Endothelial cell (in vitro differentiated cells): ENCODE data around the gene USP37. TPM values are rescaled to one million over a fixed set of nuclear protein-coding genes. Genes with fewer than 3 reads are reported as not detected.

Experiments used
- DNase-seq: peaks from one replicate; pipeline ENCODE4 v3.0.0; 2021; ENCODE audit warnings: low spot score
- H3K27ac Mint-ChIP-seq: one replicate; pipeline ENCODE4 v1.8.0; 2021; ENCODE audit warnings: mixed read lengths, inconsistent platforms; ENCODE audit not compliant: unreplicated experiment
- H3K27me3 Mint-ChIP-seq: one replicate; pipeline ENCODE4 v1.8.0; 2021; ENCODE audit warnings: mild to moderate bottlenecking, moderate library complexity, mixed read lengths, inconsistent platforms; ENCODE audit not compliant: unreplicated experiment
- H3K36me3 Mint-ChIP-seq: one replicate; pipeline ENCODE4 v1.8.0; 2021; ENCODE audit warnings: mild to moderate bottlenecking, low read depth, mixed read lengths, inconsistent platforms; ENCODE audit not compliant: unreplicated experiment
- H3K4me1 Mint-ChIP-seq: one replicate; pipeline ENCODE4 v1.8.0; 2021; ENCODE audit warnings: mild to moderate bottlenecking, mixed read lengths, inconsistent platforms; ENCODE audit not compliant: unreplicated experiment
- H3K4me3 Mint-ChIP-seq: one replicate; pipeline ENCODE4 v1.8.0; 2021; ENCODE audit warnings: mild to moderate bottlenecking, mixed read lengths, inconsistent platforms; ENCODE audit not compliant: unreplicated experiment
- H3K9me3 Mint-ChIP-seq: one replicate; pipeline ENCODE4 v1.8.0; 2021; ENCODE audit warnings: mixed read lengths, inconsistent platforms; ENCODE audit not compliant: unreplicated experiment
- long read RNA-seq: library from polyadenylated mRNA; unstranded; transcript quantifications from one replicate; pipeline ENCODE4 v2.0.0, GENCODE V29; 2020; ENCODE audit not compliant: unreplicated experiment
- total RNA-seq: library from RNA; stranded (reverse); fragmentation: NEBNext Ultra II Directional; extraction: Animal tissue kit (Norgen Biotek cat#: 25700); gene quantifications from one replicate; pipeline ENCODE4 v1.2.1, GENCODE V29; 2021; ENCODE audit not compliant: unreplicated experiment
- TF ChIP-seq, protein P1 (sequence below): fragments of 200-600 bp; sonication (generic); IDR thresholded peaks from one replicate; pipeline ENCODE4 v1.5.0; 2021; ENCODE audit warnings: antibody characterized with exemption; ENCODE audit not compliant: unreplicated experiment

The USP37 gene
- total RNA-seq: 16.1 TPM
- long read RNA-seq, partial matches to known transcripts: 0 of 2 reads
- long read RNA-seq, other reads (novel, unspliced or antisense): 2 of 2 reads

DNA sequence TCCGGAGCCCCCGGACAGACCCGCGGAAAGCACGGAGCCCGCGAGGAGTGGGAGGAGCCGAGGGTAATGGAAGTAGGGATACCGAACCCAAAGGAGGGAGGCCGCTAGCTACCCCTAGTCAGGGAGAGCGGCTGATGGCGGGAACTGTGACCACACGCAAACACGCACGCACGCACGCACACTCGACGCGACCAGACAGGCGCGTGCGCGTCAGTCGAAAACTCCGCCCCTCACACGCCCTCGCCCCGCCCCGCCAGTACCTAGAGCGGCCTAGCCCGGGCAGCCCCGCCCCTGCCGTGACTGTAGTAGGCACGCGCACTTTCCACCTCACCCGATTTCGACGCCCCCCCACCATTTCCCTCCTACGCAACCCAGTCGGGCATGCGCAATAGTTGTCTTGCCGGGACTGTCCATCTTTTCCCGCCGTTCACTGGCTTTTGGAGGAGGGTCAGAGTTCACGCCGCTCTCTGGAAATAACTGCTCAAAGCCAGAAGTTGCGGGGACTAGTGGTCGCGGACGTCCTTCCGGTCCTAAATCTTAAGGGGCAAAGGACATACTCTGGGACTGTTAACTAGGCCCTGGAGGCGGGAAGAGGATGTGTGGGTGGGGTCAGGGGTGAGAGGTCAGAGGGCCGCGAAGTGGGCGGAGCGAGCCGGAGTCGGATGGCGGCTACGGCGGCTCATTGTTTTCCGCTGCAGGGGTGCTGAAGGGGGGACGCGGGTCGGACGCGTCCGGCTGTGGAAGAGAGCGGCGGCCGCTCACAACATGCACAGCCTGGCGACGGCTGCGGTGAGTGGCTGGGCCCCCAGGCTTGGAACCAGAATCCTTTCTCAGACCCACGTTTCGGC, at the start of gene USP37, which contains the start of gene CNOT9:
USP37 (minus strand) TSS at position 162 of the 848 bp plus-strand sequence. CDS start 9,698 bp downstream, outside the sequence.
CNOT9 (plus strand) TSS at position 650 of the 848 bp plus-strand sequence; CDS start at position 766, 116 bp downstream.
- H3K4me3 Mint-ChIP-seq: peak within 1 kb of the TSS; percentile 97
- peaks cover 11% of the 10 kb centered on the region for H3K27me3 Mint-ChIP-seq
- H3K4me1 Mint-ChIP-seq: peaks cover 27% of the 10 kb centered on the region
- peak within 1 kb of the TSS; percentile 97 for H3K27ac Mint-ChIP-seq
- TF ChIP-seq, protein P1, sequence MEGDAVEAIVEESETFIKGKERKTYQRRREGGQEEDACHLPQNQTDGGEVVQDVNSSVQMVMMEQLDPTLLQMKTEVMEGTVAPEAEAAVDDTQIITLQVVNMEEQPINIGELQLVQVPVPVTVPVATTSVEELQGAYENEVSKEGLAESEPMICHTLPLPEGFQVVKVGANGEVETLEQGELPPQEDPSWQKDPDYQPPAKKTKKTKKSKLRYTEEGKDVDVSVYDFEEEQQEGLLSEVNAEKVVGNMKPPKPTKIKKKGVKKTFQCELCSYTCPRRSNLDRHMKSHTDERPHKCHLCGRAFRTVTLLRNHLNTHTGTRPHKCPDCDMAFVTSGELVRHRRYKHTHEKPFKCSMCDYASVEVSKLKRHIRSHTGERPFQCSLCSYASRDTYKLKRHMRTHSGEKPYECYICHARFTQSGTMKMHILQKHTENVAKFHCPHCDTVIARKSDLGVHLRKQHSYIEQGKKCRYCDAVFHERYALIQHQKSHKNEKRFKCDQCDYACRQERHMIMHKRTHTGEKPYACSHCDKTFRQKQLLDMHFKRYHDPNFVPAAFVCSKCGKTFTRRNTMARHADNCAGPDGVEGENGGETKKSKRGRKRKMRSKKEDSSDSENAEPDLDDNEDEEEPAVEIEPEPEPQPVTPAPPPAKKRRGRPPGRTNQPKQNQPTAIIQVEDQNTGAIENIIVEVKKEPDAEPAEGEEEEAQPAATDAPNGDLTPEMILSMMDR: no peak
- peak; percentile 100 for DNase-seq
- peaks cover 19% of the 10 kb centered on the region for H3K36me3 Mint-ChIP-seq
- H3K9me3 Mint-ChIP-seq: no peaks in the 10 kb centered on the region

GRCh38 chr2:218615868-218616315, 47.7 kb upstream of the USP37 start:
- DNase-seq: no peak

GRCh38 chr2:218607436-218608115, 39.4 kb upstream of the USP37 start, which contains the start of gene PLCD4:
PLCD4 (plus strand) TSS chr2:218607899; CDS start chr2:218615740, 7,841 bp downstream.
- H3K4me1 Mint-ChIP-seq: peaks cover 36% of the 10 kb centered on the region
- DNase-seq: peak; percentile 37
- no peaks in the 10 kb centered on the region for H3K27me3 Mint-ChIP-seq
- H3K4me3 Mint-ChIP-seq: peak within 1 kb of the TSS; percentile 91
- TF ChIP-seq, protein P1: no peak
- peaks cover 11% of the 10 kb centered on the region for H3K36me3 Mint-ChIP-seq
- H3K27ac Mint-ChIP-seq: peak within 1 kb of the TSS; percentile 82
- H3K9me3 Mint-ChIP-seq: no peaks in the 10 kb centered on the region

More at GRCh38 chr2:218615868-218616315, 47.7 kb upstream of the USP37 start:
- H3K36me3 Mint-ChIP-seq: peaks cover 16% of the 10 kb centered on the region
- TF ChIP-seq, protein P1: no peak
- no peak overlapping the region for H3K4me3 Mint-ChIP-seq
- peaks cover 3% of the 10 kb centered on the region for H3K27me3 Mint-ChIP-seq
- H3K4me1 Mint-ChIP-seq: peaks cover 9% of the 10 kb centered on the region
- no peaks in the 10 kb centered on the region for H3K9me3 Mint-ChIP-seq
- H3K27ac Mint-ChIP-seq: no peak overlapping the region

- no peak overlapping the region for H3K27ac Mint-ChIP-seq
- no peak overlapping the region for H3K4me3 Mint-ChIP-seq
- H3K4me1 Mint-ChIP-seq: peaks cover 25% of the 10 kb centered on the region
- peaks cover 5% of the 10 kb centered on the region for H3K36me3 Mint-ChIP-seq
- DNase-seq: no peak
- TF ChIP-seq, protein P1: no peak
- H3K9me3 Mint-ChIP-seq: no peaks in the 10 kb centered on the region
- H3K27me3 Mint-ChIP-seq: no peaks in the 10 kb centered on the region
Observed at GRCh38 chr2:218605432-218605831, 37.3 kb upstream of the USP37 start.
